GM21737 (cell line): ENCODE measurements around the gene KCNT1.
"Not testable (repeated sequence)": the region's sequence is repeated elsewhere in the genome, so short reads cannot be mapped to it uniquely, and the experiment has no call there.

Experiments used
- ATAC-seq: cut with Tn5 transposase; IDR thresholded peaks from one replicate; pipeline ENCODE4 v1.9.1; 2021; ENCODE audit warnings: mild to moderate bottlenecking, moderate library complexity; ENCODE audit not compliant: unreplicated experiment

The KCNT1 gene

DNA sequence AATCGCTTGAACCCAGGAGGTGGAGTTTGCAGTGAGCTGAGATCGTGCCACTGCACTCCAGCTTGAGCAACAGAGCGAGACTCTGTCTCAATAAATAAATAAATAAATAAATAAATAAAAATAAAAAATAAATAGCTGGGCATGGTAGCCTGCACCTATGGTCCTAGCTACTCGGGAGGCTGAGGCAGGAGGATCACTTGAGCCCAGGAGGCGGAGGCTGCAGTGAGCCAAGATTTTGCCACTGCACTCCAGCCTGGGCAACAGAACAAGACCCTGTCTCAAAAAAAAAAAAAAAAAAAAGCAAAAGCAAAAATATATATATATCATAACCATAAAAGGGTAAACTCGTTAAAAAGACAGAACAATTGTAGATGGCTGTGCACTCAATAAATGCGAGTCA is 29.2 kb upstream of the KCNT1 start:
- ATAC-seq, result not testable (repeated sequence)

DNA sequence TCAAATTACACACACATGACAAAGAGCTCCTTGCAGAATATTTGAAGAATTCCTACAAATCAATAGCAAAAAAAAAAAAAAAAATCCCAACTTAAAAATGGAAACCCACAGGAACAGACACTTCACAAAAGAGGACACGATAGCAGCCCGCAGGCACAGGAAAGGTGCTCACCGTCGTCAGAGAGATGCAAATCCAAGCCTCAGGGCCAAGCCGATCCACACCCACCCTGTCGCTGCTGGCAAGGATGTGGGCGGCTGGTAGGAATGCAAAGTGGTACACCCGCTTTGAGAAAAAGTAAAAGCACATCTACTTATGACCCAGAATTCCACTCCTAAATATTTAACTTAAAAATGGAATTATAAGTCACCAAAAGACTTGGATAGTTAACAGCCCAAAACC is 28.0 kb upstream of the KCNT1 start:
- ATAC-seq, result no peak

DNA sequence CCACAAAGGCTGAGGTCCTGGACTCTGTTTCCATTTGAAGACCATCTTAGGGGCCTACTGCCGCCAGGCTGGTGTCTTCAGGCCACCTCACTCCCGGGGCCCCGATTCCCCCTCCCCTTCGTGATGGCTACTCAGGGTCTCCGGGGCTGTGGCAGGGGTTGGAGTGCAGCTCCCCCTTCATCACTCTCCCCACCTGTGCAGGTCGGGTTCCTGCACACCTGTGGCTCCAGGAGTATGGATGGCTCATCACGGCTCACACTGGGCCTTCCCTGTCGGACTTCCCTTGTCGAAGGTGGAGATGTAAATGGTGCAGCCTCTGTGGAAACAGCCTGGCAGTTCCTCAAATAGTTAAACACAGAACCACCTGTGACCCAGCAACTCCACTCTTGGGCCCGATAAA is 27.0 kb upstream of the KCNT1 start:
- ATAC-seq, result no peak

DNA sequence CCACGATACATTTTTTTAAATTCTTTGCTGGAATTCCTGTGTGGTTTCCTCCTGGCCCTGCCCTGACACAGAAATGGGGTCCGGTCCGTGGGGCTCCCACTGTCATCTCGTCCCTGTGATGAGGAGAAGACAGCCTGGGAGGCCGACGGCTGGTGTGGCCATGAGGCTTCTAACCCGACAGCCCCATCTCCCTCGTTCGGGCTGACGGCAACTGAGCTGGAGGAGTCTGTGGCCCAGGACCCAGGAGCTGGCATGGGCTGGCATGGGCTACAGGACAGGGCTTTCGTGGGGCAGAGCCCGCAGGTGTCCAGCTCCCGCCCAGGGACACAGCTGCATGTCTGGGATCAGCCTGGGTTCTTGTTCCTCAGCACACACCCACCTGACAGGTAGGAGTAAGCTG is 25.1 kb upstream of the KCNT1 start:
- no peak for ATAC-seq

DNA sequence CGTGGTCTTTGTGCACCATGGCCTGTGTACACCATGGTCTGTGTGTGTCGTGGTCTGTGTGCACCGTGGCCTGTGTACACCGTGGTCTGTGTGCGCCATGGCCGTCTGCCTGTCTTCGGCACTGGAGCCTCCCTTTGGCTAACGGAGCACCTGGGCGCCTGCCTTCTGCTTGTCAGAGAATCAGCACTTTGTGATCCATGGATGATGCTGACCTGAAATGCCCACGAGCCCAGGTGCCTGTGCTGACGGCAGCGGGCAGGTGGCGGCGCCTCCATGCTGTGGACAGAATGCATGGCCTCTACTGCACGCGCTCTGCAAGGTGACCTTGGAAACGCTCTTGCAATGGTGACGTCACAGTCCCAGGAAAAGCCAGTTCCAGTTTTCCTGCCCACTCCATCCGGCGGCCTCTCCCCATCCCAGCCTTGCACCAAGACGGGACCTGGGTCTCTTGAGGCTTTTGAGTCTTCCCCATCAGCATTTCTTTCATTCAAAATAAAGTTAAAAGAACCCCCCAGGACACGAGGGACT is 24.3 kb upstream of the KCNT1 start:
- ATAC-seq, result no peak

DNA sequence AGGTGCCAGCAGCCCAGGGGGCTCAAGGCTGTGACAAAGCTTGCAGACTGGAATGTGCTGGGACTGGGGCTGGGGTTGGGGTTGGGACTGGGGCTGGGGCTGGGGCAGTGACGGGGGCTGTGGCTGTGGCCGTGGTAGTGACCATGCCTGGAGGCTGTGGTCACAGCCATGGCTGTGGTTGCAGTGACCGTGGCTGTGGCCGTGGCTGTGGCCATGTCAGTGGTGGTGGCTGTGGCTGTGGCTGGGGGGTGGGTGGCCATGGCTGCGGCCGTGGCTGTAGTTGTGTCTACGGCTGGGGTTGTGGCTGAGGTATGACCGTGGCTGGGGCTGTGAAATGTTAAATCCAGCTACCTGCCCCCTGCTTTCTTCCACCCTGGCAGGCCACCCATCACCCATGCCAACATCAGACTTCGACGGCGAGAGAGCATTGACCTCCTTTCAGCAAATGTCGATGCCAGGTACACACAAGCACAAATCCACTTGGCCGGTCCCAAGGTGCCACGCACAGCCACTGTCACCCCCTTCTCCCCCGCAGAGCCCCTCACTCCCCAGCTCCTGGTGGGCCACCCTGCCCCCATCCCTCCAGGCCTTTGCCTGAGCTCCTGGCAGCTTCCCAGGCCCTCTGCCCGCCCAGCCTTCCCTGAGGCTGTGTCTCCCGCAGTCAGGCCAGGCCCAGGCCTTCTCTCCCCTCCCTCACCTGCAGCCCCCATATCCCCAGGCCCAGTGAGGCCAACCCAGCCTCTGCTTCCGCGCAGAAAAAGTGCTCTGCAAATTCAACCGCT is 23.6 kb upstream of the KCNT1 start:
- no peak for ATAC-seq

DNA sequence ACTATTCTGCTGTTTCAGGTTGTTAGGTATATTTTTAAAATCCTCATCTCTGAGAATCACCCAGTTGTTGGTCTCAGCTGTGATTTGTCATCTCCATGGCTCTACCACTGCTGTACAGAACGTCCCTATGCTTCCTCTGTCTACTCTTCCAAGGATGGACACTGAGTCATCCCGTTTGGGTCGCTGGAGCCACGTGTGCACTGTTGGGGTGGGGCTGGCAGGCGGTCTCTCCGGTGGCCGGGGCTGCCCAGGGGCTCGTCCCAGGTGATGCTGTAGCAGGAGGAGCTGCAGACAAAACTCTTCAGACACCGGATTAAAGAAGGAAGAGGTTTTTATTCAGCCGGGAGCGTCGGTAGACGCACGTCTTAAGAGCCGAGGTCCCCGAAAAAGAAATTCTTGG is 21.9 kb upstream of the KCNT1 start:
- no peak for ATAC-seq

DNA sequence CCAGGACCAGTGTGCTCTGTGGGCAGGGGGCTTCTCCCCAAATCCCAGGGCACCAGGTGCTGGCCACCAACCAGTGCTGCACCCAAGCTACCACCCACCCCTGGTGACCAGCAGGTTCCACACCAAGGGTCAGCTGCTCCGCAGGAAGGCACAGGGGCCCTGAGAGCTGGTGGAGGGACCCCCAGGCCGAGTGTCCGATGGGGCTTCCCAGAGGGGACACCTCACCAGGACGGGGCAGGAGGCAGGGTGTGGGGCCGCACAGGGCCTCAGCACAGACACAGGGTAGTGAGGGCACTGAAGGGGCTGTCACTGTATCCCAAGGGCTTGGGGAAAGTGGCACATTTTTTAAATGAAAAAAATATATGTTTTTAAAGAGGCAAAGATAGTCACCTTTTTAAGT is 20.8 kb upstream of the KCNT1 start:
- ATAC-seq, result no peak

DNA sequence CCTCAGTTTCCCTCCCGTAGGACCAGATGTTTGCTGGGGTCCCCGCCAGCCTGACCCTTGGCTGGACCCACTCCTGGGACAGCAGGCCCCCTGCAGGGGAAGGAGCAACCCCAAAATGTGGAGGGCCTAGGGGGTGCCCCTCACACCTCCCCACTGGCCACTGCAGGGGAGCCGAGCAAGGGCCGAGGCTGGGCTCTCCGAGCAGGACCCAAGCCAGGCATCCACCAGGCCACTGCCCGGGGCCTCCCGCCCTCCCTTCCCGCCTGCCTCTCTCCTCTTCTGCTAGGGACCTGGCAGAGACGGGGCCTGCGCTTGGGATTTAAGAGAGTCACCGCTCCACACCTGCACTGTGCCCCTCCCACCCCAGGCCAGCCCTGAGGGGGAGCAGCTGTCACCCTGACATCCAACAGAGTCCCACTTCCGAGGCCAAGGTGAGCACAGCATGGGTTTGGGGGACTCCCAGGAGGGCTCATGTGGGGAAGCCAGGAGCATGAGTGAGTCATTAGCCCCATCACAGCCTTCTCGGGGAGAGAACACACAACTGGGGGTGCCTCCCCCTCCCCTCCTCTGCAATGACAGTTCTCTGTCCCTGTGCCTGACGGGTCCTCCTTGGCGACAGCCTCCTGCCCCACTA is 18.5 kb upstream of the KCNT1 start:
- no peak for ATAC-seq

DNA sequence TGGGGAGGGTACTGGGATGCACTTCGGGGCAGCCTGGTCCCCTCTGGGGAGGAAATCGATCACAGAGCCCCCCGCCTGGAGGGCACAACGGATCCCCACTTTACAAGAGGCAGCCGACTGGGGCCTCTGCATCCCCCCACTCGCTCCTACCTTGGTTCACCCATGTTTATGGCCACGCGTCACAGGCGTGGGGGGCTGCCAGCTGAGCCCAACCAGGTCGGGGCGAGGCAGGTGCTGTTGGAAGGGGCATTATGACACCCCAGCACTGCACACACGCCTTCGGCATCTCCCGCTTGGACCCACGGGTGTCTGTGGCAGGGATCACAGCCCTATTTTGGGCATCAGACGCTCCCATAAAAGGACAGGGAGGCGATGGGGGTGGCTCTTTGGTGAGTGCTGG is 17.3 kb upstream of the KCNT1 start:
- ATAC-seq, result no peak

DNA sequence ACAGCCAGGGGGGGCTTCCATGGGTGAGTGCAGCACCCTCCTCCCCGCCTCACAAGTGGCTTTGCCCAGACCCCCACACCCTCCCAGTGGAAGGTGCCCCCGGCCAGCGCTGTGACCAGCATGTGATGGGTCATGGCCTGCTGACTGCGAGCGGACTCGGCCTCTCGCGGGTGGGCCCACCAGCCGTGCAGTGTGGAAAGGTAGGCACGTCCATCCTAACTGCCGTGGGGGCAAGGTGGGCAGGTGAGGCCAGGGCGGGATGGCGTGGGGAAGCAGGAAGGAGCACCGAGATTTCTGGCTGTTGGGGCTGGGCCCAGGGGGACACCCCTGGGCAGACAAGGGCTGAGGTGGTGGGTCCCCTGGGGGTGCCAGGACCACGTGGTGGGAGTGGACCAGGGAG is 14.8 kb upstream of the KCNT1 start:
- ATAC-seq, result no peak

DNA sequence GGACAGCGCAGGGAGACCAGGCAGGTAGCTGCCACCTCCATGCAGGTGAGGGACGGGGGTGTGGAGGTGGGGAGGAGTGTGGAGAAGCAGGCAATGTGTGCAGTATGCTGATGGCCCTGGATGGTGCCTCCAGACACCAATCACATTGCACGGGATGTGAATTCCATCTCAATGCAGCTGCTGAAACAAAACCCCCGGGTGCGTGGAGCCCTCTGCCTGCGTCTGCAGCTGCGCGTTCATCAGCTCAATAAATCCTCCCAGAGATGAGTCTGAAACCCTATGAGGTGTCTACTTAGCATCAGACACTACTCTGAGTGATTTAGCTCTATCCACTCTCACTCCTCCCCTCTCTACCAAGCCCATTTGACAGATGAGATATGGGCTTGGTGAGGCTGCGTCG is 13.0 kb upstream of the KCNT1 start:
- ATAC-seq, result no peak

DNA sequence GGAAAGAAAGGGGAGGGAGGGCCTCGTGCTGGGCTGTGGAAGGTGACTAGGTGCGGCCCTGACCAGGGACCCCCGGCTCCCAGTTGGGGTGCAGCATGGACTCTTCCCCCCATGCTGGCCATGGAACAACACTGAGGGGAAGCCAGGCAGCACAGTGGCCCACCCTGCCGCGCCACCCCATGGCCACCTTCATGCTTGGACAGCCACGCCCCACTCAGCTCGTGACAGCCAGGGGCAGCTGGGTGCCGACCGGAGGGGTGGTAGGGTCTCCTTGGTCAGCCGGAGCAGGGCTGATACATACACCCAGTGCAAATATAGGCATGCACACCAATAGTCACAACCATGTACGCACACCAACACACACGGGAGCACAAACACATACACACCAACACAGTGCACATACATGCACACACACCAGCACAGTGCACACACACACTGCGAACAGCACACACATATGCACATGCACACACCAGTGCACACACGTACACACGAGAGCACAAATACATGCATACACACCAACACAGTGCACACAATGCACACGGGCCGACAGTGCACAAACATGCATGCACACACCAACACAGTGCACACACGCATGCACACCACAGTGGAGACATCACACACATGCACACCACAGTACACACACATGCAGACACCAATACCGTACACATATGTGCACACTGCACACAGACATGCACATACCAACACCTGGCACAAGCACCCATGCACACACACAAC is 11.0 kb upstream of the KCNT1 start:
- ATAC-seq, result no peak

DNA sequence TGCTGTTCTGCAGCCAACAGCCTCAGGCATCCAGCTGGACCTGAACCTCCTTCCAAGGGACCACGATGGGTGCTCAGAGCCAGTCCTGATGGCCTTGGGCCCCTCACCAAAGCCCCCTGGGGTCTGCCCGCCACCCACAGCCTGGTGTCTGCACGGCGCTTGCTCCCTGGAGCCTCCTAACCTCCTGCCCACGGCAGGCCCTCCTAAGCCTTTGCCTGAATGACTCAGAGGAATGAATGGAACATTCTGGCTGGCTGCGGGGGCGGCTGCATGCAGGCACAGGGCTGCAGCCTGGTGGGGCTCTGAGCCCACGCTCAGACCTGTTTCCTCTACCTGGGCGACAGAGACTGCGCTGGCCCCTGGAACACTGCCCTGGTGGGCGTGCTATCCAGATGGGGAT is 9.6 kb upstream of the KCNT1 start:
- ATAC-seq, result no peak

DNA sequence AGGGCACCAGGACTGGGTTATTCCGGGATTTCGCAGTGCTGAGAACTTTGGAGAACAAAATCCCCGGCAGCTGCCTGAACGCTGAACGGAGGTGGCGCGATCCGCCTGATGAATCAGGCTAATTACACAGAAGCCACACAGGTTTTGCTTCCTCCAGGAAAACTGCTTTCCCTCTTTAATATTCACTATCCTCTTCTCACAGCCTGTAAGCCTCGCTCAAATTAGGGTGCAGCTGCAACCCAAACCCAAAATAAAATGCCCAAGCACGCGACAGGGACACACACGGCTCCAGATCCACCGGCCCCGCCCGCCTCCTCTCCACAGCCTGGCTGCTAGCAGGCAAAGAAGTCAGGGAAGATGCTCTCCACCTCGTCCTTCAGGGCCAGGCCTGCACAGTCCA is 8.7 kb upstream of the KCNT1 start:
- ATAC-seq, result no peak

DNA sequence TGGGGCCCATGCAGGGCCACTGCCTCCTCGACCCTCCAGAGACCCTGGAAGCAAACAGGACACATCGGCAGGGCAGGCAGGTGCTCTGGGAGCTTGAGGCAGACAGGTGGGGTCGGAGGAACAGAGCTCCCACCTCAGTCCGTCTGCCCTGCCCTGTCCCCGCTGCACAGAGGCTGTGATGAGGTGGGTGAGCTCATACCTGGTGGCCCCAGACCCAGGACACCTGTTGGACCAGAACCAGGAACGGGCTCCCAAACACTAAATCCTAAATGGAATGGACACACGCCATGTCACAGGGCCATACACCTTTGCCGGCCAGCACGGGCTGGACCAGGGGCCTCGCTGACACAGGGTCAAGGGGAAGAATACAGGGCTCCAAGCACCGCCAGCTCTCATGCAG is 8.2 kb upstream of the KCNT1 start:
- no peak for ATAC-seq

DNA sequence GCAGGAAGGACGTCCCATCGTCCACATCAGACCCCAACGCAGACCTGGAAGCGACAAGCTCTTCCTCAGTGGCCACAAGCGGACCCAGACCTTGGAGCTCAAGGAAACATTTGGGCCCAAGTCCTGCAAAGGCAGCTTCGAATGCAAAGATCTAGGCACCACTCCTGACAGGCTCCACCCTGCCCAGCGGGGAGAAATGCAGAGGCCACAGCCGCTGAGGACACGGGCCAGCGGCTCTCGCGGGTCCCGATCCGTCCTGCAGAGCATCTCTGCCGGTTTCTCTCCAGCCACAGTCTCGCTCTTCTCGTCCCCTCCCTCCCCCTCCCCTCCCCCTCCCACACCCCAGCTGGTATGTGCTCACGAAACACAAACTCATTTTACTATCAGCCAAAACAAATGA is 7.6 kb upstream of the KCNT1 start:
- no peak for ATAC-seq

DNA sequence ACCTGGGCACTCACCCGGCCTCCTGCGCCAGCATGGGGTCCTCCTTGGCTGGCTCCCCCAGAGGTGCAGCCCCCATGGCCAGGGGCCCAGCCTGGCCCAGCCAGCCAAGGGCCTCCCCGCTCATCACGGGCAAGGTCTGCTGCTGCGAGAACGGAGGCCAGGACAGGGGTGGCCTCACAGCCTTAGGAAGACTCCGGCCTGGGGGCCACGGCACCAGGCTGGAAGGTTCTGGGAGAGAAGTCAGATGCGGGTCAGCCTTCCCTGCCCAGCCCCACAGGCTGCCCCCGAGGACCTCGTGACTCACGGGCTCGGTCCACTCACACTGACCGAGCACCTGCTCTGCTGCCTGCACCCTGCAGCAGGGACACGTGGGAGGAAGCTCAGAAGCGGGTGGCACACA is 6.9 kb upstream of the KCNT1 start:
- ATAC-seq, result no peak

DNA sequence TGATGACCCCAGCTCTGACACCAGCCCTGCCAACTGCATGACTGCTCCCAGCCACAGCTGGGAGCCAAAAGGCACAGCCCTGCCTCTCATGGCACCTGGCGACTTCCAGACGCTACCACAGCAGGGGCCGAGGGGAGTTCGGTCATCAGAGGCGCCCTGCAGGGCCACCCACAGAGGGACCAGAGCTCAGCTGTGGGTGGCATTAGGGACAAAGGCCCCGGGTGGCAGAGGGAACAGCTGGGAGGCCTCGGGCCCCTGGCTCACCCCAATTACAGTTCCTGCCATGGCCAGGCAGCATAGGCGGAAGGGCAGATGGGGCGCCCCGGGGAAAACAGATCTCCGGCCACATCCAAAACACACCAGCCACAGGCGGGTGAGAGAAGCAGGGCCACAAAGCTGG is 6.3 kb upstream of the KCNT1 start:
- ATAC-seq, result no peak

DNA sequence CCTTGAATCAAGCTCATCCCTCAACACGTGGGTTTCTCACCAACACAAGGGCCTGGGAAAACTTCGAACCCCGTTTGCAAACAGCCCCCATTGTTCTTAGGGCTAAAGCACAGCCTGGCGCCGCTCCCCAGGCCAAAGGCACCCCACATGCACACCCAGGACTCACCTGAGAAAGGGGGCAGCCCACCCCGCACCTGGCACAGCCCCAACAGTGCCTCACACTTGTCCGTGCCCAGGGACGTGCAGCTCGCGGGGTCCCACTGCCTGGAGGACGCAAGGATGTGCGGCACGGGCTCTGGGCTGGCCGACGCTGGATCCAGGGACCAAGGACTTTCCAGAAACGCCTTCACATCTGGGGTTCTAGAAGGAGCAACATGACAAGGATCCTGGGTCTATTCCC is 5.5 kb upstream of the KCNT1 start:
- no peak for ATAC-seq

DNA sequence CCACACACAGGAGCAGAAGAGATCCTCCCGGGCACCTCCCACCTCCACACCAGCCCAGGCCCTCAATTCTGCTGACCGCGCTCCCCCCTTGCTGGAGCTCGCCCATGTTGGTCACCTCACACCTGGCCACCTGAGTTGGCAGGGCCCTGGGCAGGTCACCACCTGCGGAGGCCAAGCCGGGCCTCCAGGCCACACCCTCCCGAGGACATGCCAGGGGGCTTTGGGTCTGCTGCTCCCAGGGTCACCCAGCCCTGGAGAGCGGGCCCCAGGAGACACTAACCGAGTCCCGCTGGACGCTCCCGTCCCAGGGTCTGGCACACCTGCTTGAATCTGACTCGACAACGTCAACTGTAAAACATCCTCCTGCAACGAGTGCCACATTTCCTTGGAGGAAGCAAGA is 4.8 kb upstream of the KCNT1 start:
- no peak for ATAC-seq

DNA sequence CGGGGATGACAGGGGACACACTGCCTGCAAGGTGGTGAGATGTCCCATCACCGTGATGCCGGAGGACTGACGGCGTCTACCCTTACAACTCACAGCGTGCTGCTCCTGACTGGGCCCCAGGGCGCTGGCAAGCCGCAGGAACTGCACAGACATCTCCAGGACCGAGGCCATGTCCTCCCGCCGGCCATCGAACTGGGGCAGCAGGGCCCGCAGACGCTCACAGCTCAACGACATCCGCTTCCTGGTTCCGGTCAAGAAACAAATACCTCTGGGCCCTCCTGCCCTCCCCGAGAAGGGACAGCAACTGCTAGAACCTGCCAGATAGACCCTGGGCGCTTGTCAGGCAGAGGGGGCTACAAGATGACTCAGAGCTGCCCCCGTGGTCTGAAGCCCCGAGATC is 3.7 kb upstream of the KCNT1 start:
- no peak for ATAC-seq
